ENCODE measurements around the gene CMC2. TPM values are rescaled to one million over a fixed set of nuclear protein-coding genes. Genes with fewer than 3 reads are reported as not detected.

Gene CMC2
- total and polyA plus RNA-seq, 2 of the 8 experiments (the other 6 are each of a cell fraction or from before 2014, with no cell fraction given): 66.6 to 116 TPM

- no peak for TF ChIP-seq SAP30 (IDR thresholded peaks at IDR 0.05; ENCODE audit: insufficient read depth, insufficient replicate concordance, low read length)
- TF ChIP-seq KDM1A (IDR thresholded peaks at IDR 0.05; ENCODE audit: borderline replicate concordance, low read length): no peak
- TF ChIP-seq HDAC2 (IDR thresholded peaks at IDR 0.05; ENCODE audit: borderline replicate concordance in 1 of 2, low read depth in 2 of 2, low read length in 2 of 2): no peak
- TF ChIP-seq TAF1 (IDR thresholded peaks at IDR 0.05; ENCODE audit: low read depth, low read length): no peak
- no peak for TF ChIP-seq PHF8 (conservative IDR thresholded peaks at IDR 0.05; ENCODE audit: low read depth, low read length)
- no peak for TF ChIP-seq RXRA (IDR thresholded peaks at IDR 0.05; ENCODE audit: insufficient read depth, low read depth, low read length)
- TF ChIP-seq SP4 (IDR thresholded peaks at IDR 0.05; ENCODE audit: low read length): no peak
- no peak for TF ChIP-seq CHD7 (IDR thresholded peaks at IDR 0.05; ENCODE audit: insufficient replicate concordance, low read length)
These were observed 9.4 kb downstream of the CMC2 start (continued) for GRCh38 chr16:80997139-80997798.
